ENCODE data around the gene TMC7. TPM values are rescaled to one million over a fixed set of nuclear protein-coding genes. Genes with fewer than 3 reads are reported as not detected.
A peak's percentile ranks its signal among the peaks of the same experiment; 100 is the strongest.

Gene TMC7
- total and polyA plus RNA-seq, 2 of the 13 experiments (the other 11 are each of a cell fraction or from before 2014, with no cell fraction given): 1.2 to 5.1 TPM

DNA sequence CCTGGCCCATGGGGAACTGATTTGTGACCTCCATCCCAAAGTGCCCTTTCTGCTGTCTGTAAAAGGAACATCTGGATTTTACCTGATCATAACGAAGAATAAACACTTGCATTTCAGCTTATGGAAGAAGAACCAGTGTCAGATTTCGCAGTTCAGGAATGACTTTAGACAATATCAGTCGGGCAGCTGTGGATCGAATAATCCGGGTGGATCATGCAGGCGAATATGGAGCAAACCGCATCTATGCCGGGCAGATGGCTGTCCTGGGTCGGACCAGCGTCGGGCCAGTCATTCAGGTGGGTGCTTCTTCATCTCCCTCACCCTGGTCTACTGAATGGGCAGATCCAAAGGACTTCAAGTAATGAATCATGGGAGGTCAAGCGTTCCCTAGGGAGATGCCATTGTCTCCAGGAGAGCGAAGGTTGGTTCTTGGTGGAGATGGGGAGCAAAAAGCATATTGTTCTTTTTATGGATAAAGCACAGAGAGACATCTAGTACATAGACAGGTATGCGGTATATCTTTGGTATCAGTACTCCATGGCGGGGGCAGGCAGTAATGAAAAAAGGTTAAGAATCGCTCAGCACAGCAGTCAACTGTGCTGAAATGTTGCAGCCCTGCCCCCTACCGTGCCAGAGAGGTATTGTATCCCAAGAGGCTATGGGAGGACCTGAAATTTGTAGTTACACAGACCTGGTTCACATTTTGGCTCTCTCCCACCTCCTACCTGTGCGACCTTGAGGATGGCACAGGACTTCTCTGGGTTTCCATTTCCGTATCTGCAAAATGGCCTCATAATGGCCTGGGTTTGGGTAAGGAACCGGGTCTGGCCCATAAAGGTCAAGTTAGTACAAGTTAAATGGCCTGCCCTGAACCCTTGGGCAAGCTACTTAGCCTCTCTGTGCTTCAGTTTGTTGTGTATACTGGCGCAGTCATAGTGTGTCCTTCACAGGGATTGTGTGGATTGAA lies 88.4 kb downstream of the TMC7 start (continued):
- TF ChIP-seq, protein P1, sequence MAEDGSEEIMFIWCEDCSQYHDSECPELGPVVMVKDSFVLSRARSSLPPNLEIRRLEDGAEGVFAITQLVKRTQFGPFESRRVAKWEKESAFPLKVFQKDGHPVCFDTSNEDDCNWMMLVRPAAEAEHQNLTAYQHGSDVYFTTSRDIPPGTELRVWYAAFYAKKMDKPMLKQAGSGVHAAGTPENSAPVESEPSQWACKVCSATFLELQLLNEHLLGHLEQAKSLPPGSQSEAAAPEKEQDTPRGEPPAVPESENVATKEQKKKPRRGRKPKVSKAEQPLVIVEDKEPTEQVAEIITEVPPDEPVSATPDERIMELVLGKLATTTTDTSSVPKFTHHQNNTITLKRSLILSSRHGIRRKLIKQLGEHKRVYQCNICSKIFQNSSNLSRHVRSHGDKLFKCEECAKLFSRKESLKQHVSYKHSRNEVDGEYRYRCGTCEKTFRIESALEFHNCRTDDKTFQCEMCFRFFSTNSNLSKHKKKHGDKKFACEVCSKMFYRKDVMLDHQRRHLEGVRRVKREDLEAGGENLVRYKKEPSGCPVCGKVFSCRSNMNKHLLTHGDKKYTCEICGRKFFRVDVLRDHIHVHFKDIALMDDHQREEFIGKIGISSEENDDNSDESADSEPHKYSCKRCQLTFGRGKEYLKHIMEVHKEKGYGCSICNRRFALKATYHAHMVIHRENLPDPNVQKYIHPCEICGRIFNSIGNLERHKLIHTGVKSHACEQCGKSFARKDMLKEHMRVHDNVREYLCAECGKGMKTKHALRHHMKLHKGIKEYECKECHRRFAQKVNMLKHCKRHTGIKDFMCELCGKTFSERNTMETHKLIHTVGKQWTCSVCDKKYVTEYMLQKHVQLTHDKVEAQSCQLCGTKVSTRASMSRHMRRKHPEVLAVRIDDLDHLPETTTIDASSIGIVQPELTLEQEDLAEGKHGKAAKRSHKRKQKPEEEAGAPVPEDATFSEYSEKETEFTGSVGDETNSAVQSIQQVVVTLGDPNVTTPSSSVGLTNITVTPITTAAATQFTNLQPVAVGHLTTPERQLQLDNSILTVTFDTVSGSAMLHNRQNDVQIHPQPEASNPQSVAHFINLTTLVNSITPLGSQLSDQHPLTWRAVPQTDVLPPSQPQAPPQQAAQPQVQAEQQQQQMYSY (CRISPR knock-in tag; IDR thresholded peaks at IDR 0.05): no peak
- no peak for TF ChIP-seq ZNF326 (CRISPR knock-in tag; IDR thresholded peaks at IDR 0.05; ENCODE audit: borderline replicate concordance)
- 0 out of 2 replicates have a peak, but pooled peaks have one; percentile 33 for TF ChIP-seq SAP130 (CRISPR knock-in tag; IDR thresholded peaks at IDR 0.05; ENCODE audit: low read depth)
- no peak for TF ChIP-seq ZNF333 (CRISPR knock-in tag; IDR thresholded peaks at IDR 0.05; ENCODE audit: borderline replicate concordance)
- TF ChIP-seq TARDBP (CRISPR knock-in tag; IDR thresholded peaks at IDR 0.05): no peak
- no peak for TF ChIP-seq ZNF546 (CRISPR knock-in tag; conservative IDR thresholded peaks at IDR 0.05)
- TF ChIP-seq KLF11 (CRISPR knock-in tag; IDR thresholded peaks at IDR 0.05): no peak
- no peak for TF ChIP-seq SIX1 (CRISPR knock-in tag; IDR thresholded peaks at IDR 0.05; ENCODE audit: borderline replicate concordance)
- peak; percentile 68 for TF ChIP-seq KDM2A (CRISPR knock-in tag; IDR thresholded peaks at IDR 0.05; ENCODE audit: borderline replicate concordance, low read depth)
- TF ChIP-seq KDM4B (CRISPR knock-in tag; IDR thresholded peaks at IDR 0.05): no peak
- no peak for TF ChIP-seq ZNF138 (CRISPR knock-in tag; IDR thresholded peaks at IDR 0.05; ENCODE audit: low read depth)
- TF ChIP-seq FLYWCH1 (CRISPR knock-in tag; IDR thresholded peaks at IDR 0.05): no peak
- TF ChIP-seq, protein P2, sequence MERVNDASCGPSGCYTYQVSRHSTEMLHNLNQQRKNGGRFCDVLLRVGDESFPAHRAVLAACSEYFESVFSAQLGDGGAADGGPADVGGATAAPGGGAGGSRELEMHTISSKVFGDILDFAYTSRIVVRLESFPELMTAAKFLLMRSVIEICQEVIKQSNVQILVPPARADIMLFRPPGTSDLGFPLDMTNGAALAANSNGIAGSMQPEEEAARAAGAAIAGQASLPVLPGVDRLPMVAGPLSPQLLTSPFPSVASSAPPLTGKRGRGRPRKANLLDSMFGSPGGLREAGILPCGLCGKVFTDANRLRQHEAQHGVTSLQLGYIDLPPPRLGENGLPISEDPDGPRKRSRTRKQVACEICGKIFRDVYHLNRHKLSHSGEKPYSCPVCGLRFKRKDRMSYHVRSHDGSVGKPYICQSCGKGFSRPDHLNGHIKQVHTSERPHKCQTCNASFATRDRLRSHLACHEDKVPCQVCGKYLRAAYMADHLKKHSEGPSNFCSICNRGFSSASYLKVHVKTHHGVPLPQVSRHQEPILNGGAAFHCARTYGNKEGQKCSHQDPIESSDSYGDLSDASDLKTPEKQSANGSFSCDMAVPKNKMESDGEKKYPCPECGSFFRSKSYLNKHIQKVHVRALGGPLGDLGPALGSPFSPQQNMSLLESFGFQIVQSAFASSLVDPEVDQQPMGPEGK (CRISPR knock-in tag; IDR thresholded peaks at IDR 0.05): peak; percentile 43; the same call in 1 of the 2 replicates
- no peak for TF ChIP-seq ZFP82 (CRISPR knock-in tag; IDR thresholded peaks at IDR 0.05; ENCODE audit: borderline replicate concordance)
- TF ChIP-seq ZFP1 (CRISPR knock-in tag; IDR thresholded peaks at IDR 0.05): no peak
- no peak for TF ChIP-seq FOXK2 (IDR thresholded peaks at IDR 0.05)
- TF ChIP-seq ZNF354B (CRISPR knock-in tag; IDR thresholded peaks at IDR 0.05): no peak
- TF ChIP-seq ZNF556 (CRISPR knock-in tag; IDR thresholded peaks at IDR 0.05; ENCODE audit: borderline replicate concordance): no peak
- TF ChIP-seq ADNP (CRISPR knock-in tag; IDR thresholded peaks at IDR 0.05): no peak
- TF ChIP-seq ZNF883 (CRISPR knock-in tag; IDR thresholded peaks at IDR 0.05; ENCODE audit: not compliant biosample characterization): no peak
- no peak for TF ChIP-seq ZNF713 (CRISPR knock-in tag; IDR thresholded peaks at IDR 0.05)
- TF ChIP-seq, protein P3, sequence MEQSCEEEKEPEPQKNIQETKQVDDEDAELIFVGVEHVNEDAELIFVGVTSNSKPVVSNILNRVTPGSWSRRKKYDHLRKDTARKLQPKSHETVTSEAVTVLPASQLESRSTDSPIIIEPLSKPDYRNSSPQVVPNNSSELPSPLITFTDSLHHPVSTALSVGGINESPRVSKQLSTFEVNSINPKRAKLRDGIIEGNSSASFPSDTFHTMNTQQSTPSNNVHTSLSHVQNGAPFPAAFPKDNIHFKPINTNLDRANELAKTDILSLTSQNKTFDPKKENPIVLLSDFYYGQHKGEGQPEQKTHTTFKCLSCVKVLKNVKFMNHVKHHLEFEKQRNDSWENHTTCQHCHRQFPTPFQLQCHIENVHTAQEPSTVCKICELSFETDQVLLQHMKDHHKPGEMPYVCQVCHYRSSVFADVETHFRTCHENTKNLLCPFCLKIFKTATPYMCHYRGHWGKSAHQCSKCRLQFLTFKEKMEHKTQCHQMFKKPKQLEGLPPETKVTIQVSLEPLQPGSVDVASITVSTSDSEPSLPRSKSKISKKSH (CRISPR knock-in tag; IDR thresholded peaks at IDR 0.05; ENCODE audit: borderline replicate concordance): no peak
- TF ChIP-seq ZNF224 (CRISPR knock-in tag; IDR thresholded peaks at IDR 0.05): no peak
- TF ChIP-seq GATAD2A (CRISPR knock-in tag; IDR thresholded peaks at IDR 0.05): peak; percentile 46; the same call in 1 of the 2 replicates
- TF ChIP-seq NCOR1 (IDR thresholded peaks at IDR 0.05; ENCODE audit: borderline replicate concordance, low read length): no peak
